Osteocyte (in vitro differentiated cells): ENCODE data around the gene LGALS3BP. TPM values are rescaled to one million over a fixed set of nuclear protein-coding genes. Genes with fewer than 3 reads are reported as not detected.
A peak's percentile ranks its signal among the peaks of the same experiment; 100 is the strongest.

Experiments used
- DNase-seq: peaks from one replicate; pipeline ENCODE4 v3.0.0; 2021; ENCODE audit warnings: mixed read lengths; ENCODE audit not compliant: unreplicated experiment; ENCODE audit errors: extremely low spot score
- H3K27ac Mint-ChIP-seq: one replicate; pipeline ENCODE4 v1.8.0; 2021; ENCODE audit warnings: mild to moderate bottlenecking, mixed read lengths; ENCODE audit not compliant: unreplicated experiment
- H3K27me3 Mint-ChIP-seq: one replicate; pipeline ENCODE4 v1.8.0; 2021; ENCODE audit warnings: mixed read lengths; ENCODE audit not compliant: unreplicated experiment
- H3K36me3 Mint-ChIP-seq: one replicate; pipeline ENCODE4 v1.8.0; 2021; ENCODE audit warnings: mixed read lengths; ENCODE audit not compliant: unreplicated experiment
- H3K4me1 Mint-ChIP-seq: one replicate; pipeline ENCODE4 v1.8.0; 2021; ENCODE audit warnings: mixed read lengths; ENCODE audit not compliant: unreplicated experiment
- H3K4me3 Mint-ChIP-seq: one replicate; pipeline ENCODE4 v1.8.0; 2021; ENCODE audit warnings: mild to moderate bottlenecking, moderate library complexity, mixed read lengths; ENCODE audit not compliant: unreplicated experiment
- H3K9me3 Mint-ChIP-seq: one replicate; pipeline ENCODE4 v1.8.0; 2021; ENCODE audit warnings: mixed read lengths; ENCODE audit not compliant: unreplicated experiment
- total RNA-seq: library from RNA; stranded (reverse); gene quantifications from 2 replicates; pipeline ENCODE4 v1.2.1, GENCODE V29; 2021
- TF ChIP-seq, protein P1 (sequence below): fragments of 200-600 bp; sonication (generic); IDR thresholded peaks from 2 replicates; pipeline ENCODE4 v1.5.0; 2021; ENCODE audit warnings: antibody characterized with exemption, mild to moderate bottlenecking, moderate library complexity

The LGALS3BP gene
- total RNA-seq, 1 donor from 2014 or later = 439 TPM

DNA sequence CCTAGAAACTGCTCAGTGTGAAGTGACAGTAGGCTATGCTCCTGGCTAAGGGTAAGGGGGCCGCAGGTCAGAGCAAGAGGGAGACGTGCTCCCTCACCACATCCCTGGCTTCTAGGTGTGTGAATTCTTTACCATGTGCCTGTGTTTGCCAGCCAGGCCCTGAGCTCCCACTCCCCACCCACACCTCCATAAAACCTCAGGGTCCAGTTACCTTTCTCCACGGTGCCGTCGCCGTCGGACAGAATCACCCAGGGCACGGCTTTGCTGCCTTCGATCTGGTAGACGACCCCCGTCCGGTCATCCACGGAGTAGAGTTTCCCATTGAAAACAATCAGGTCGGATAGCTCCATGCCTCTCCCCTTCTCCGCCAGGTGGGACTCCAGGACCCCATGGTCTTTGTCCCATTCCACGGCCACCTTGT, 17.1 kb upstream of the LGALS3BP start:
- H3K27ac Mint-ChIP-seq = no peak overlapping the region
- peaks cover 10% of the 10 kb centered on the region for H3K4me1 Mint-ChIP-seq
- H3K4me3 Mint-ChIP-seq = no peak overlapping the region
- TF ChIP-seq, protein P1, sequence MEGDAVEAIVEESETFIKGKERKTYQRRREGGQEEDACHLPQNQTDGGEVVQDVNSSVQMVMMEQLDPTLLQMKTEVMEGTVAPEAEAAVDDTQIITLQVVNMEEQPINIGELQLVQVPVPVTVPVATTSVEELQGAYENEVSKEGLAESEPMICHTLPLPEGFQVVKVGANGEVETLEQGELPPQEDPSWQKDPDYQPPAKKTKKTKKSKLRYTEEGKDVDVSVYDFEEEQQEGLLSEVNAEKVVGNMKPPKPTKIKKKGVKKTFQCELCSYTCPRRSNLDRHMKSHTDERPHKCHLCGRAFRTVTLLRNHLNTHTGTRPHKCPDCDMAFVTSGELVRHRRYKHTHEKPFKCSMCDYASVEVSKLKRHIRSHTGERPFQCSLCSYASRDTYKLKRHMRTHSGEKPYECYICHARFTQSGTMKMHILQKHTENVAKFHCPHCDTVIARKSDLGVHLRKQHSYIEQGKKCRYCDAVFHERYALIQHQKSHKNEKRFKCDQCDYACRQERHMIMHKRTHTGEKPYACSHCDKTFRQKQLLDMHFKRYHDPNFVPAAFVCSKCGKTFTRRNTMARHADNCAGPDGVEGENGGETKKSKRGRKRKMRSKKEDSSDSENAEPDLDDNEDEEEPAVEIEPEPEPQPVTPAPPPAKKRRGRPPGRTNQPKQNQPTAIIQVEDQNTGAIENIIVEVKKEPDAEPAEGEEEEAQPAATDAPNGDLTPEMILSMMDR = no peak
- H3K27me3 Mint-ChIP-seq = no peaks in the 10 kb centered on the region
- peaks cover 19% of the 10 kb centered on the region for H3K36me3 Mint-ChIP-seq
- H3K9me3 Mint-ChIP-seq = no peaks in the 10 kb centered on the region
- no peak for DNase-seq

DNA sequence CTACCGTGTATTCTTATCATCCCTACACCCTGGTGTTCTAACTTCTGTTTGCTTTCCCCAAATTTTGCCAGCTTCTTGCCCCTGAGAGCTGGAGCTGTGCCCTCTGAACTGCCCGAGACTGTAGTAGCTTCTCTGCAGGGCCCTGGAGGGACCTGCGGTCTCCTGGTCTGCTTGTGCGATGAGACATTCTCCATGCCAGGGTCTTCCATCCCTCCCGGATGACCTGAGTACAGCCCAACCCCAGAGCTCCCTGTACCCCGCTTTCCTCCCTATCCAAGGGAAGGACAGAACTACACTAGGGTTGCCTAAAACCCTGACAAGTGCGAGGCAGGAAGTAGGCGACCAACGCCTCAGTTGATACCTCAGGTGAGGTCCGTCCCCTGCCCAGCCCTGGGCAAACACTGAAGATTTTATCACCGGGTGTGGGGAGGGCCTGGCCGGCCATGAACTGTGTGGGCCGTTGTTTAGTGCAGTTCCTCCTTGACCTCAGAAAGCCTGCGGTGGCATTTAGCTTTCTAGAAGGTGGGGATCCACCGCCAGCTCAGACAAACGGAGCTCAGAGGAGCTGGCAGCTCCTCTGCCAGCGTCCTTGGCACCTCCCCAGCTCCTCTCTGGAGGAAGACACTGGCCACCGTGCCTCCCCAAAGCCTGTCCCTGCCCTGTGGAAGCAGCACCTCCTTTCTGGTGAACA, 16.2 kb upstream of the LGALS3BP start:
- H3K9me3 Mint-ChIP-seq = no peaks in the 10 kb centered on the region
- peaks cover 24% of the 10 kb centered on the region for H3K36me3 Mint-ChIP-seq
- peak overlapping the region; percentile 27 for H3K27ac Mint-ChIP-seq
- no peak for DNase-seq
- H3K4me3 Mint-ChIP-seq = no peak overlapping the region
- H3K4me1 Mint-ChIP-seq = peaks cover 10% of the 10 kb centered on the region
- no peaks in the 10 kb centered on the region for H3K27me3 Mint-ChIP-seq
- TF ChIP-seq, protein P1 = no peak

DNA sequence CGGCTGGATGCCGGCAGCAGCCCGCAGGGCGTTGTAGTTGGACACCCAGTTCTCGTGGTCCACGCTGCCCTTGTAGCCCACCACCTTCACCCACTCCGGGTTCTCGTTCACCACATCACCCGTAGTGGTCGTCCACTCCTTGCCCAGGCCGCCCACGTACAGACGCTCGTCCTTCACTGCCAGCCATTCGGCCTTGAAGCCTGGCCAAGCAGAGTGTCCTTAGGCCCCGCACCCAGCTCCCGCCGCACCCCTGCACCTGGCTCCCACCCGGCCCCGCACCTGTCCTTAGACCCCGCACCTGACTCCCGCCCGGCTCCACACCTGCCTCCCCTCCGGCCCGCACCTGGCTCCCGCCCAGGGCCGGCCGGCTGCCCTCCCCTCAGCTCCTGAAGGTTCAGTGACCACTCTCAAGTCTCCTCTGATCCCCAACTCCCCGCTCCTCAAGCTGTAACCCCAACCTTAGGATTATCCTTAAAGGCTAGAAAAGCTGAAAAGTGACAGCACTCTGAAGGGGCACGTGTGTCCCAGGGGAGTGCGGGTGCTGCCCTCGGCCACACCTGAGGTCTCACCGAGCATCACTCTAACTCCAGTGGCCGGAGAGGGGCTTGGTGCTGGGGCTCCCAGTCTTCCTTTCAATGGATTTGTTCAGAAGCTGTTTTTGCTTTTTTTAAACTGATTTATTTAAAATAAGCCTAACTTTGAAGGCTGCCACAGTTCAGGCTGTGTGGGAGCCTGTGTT, 15.5 kb upstream of the LGALS3BP start:
- no peak for DNase-seq
- Mint-ChIP-seq H3K27ac (no peak overlapping the region), H3K4me3 (no peak overlapping the region), H3K27me3 (no peaks in the 10 kb centered on the region), H3K4me1 (peaks cover 10% of the 10 kb centered on the region), H3K9me3 (no peaks in the 10 kb centered on the region), H3K36me3 (peaks cover 28% of the 10 kb centered on the region)
- TF ChIP-seq, protein P1 = no peak

DNA sequence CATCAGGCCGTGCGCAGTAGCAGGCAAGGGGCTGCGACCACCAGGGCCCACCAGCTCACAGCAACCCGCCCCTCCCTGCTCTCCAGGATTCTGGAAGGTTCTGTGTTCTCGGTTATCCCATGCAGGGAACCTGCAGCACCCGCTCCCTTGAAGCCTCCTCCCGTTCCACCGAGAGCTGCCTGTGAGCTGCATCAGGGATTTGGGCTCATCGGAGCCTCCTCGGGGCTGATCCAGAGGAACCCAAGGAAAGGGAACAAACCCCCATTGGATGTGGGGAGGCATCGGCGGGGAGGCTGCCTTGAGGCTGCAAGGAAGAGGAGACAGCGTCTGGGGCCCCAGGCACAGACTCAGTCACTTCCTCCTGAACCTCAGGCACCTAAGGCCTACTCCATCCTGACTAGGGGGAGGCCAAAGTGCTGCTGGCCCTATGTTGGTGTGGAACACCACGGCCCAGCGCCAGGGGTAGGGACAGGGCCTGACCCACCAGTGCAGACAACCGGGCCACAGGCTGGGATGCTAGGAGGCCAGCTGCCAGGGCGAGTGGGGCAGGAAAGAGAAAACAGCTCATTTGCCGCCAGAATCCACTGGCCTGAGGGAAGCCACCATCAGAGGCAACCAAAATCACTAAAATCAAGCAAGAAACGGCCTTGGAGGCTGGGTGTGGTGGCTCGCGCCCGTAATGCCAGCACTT, 14.4 kb upstream of the LGALS3BP start:
- peaks cover 10% of the 10 kb centered on the region for H3K4me1 Mint-ChIP-seq
- no peaks in the 10 kb centered on the region for H3K9me3 Mint-ChIP-seq
- H3K4me3 Mint-ChIP-seq = no peak overlapping the region
- peaks cover 25% of the 10 kb centered on the region for H3K36me3 Mint-ChIP-seq
- TF ChIP-seq, protein P1 = no peak
- no peak for DNase-seq
- no peaks in the 10 kb centered on the region for H3K27me3 Mint-ChIP-seq
- H3K27ac Mint-ChIP-seq = no peak overlapping the region
